ENCODE measurements around the gene NCKAP5.

NCKAP5 gene

GRCh38 chr2:132971310-132972061 lies 596.8 kb downstream of the NCKAP5 start:
- no peak for DNase-seq

- DNase-seq, result no peak
Measured at GRCh38 chr2:132969371-132969985, 598.8 kb downstream of the NCKAP5 start.

GRCh38 chr2:132965460-132965859 lies 602.8 kb downstream of the NCKAP5 start:
- no peak for DNase-seq

GRCh38 chr2:132963161-132963560 lies 605.1 kb downstream of the NCKAP5 start:
- DNase-seq, result no peak

- no peak for DNase-seq
Measured at GRCh38 chr2:132958887-132959286, 609.4 kb downstream of the NCKAP5 start.

- no peak for DNase-seq
Measured at GRCh38 chr2:132955871-132956615, 612.2 kb downstream of the NCKAP5 start.

- no peak for DNase-seq
Measured at GRCh38 chr2:132953771-132954170, 614.5 kb downstream of the NCKAP5 start.

GRCh38 chr2:132951008-132951714 lies 617.1 kb downstream of the NCKAP5 start:
- no peak for DNase-seq

- no peak for DNase-seq
Measured at GRCh38 chr2:132949108-132949507, 619.2 kb downstream of the NCKAP5 start.

GRCh38 chr2:132948211-132948610 lies 620.1 kb downstream of the NCKAP5 start:
- DNase-seq, result no peak

- DNase-seq, result no peak
Measured at GRCh38 chr2:132943829-132944228, 624.4 kb downstream of the NCKAP5 start.

- no peak for DNase-seq
Measured at GRCh38 chr2:132941296-132942020, 626.8 kb downstream of the NCKAP5 start.

GRCh38 chr2:132937629-132938028 lies 630.6 kb downstream of the NCKAP5 start:
- DNase-seq, result no peak

GRCh38 chr2:132936791-132937190 lies 631.5 kb downstream of the NCKAP5 start:
- no peak for DNase-seq

- no peak for DNase-seq
Measured at GRCh38 chr2:132936261-132936660, 632.0 kb downstream of the NCKAP5 start.

GRCh38 chr2:132929786-132930185 lies 638.5 kb downstream of the NCKAP5 start:
- DNase-seq, result no peak

- DNase-seq, result peak; percentile 1
Measured at GRCh38 chr2:132923787-132924186, 644.5 kb downstream of the NCKAP5 start.

- no peak for DNase-seq
Measured at GRCh38 chr2:132915812-132916549, 652.3 kb downstream of the NCKAP5 start.

GRCh38 chr2:132911726-132912724 lies 656.2 kb downstream of the NCKAP5 start:
- no peak for DNase-seq

GRCh38 chr2:132910432-132910831 lies 657.8 kb downstream of the NCKAP5 start:
- no peak for DNase-seq

- DNase-seq, result no peak
Measured at GRCh38 chr2:132909427-132909826, 658.8 kb downstream of the NCKAP5 start.

Measured in NCI-H1092 treated with DMSO at 0.1 percent for 48 hours (cell line).